Thyroid gland (tissue), 4 donors: ENCODE results near the gene SNRNP25. TPM values are rescaled to one million over a fixed set of nuclear protein-coding genes. Genes with fewer than 3 reads are reported as not detected.
A peak's percentile ranks its signal among the peaks of the same experiment; 100 is the strongest.

Source experiments
- DNase-seq, 2 donors: peaks; one replicate each; pipeline ENCODE4 v3.0.0-alpha.2; 2019
- H3K27ac ChIP-seq, 3 donors: fragments of 200-600 bp; sonication (generic); 1 replicate in 2 of 3; 2 replicates in 1 of 3; pipeline ENCODE4 v1.5.1; 2016 to 2019; ENCODE audit warnings: mild to moderate bottlenecking in 1 of 3, moderate library complexity in 1 of 3
- H3K27me3 ChIP-seq: fragments of 200-600 bp; sonication (generic); one replicate; pipeline ENCODE4 v1.5.1; 2019
- H3K36me3 ChIP-seq, 2 donors: fragments of 200-600 bp; sonication (generic); one replicate each; pipeline ENCODE4 v1.5.1; 2016 to 2019
- H3K4me1 ChIP-seq, 2 donors: fragments of 200-600 bp; sonication (generic); one replicate each; pipeline ENCODE4 v1.5.1; 2017 to 2019
- H3K4me3 ChIP-seq, 3 donors: fragments of 200-600 bp; sonication (generic); replicated peaks in 1 of 3; 1 replicate in 2 of 3; 2 replicates in 1 of 3; pipeline ENCODE4 v1.5.1; 2016; ENCODE audit warnings: mild to moderate bottlenecking in 1 of 3
- H3K9me3 ChIP-seq: fragments of 200-600 bp; sonication (generic); one replicate; pipeline ENCODE4 v1.5.1; 2017
- POLR2A ChIP-seq, 2 donors: fragments of 450-650 bp; IDR thresholded peaks; one replicate each; pipeline ENCODE4 v1.6.1; 2017; ENCODE audit warnings: antibody characterized with exemption in 2 of 2, mild to moderate bottlenecking in 2 of 2, moderate library complexity in 1 of 2
- WGBS, 2 donors: methylation state at CpG; one replicate each; pipeline ENCODE4 v1.1.5; 2017; 5-methylcytosine and 5-hydroxymethylcytosine counted together
- intact Hi-C: fragments of 100-400 bp; cut with DNase I; formaldehyde crosslinking; loops from one replicate; pipeline ENCODE4 v1.15.1; 2023
- total RNA-seq, 4 donors: library from RNA; depleted of rRNA; stranded (reverse); fragments of >200 nt; gene quantifications; one replicate each; pipeline ENCODE4 v1.2.3, GENCODE V29; 2016
- TF ChIP-seq, protein P1 (sequence below), 6 experiments: fragments of 200-600 bp in 3 of 6; fragments of 450-650 bp in 3 of 6; sonication (generic) in 3 of 6; IDR thresholded peaks; one replicate each; pipeline ENCODE4 v1.5.1; 2016 to 2019; ENCODE audit warnings: antibody characterized with exemption in 6 of 6, mild to moderate bottlenecking in 2 of 6, inconsistent platforms in 1 of 6, moderate library complexity in 1 of 6

Gene SNRNP25
- total RNA-seq, 4 donors from 2014 or later: 16.1 to 53.6 (median 34.8) TPM

DNA sequence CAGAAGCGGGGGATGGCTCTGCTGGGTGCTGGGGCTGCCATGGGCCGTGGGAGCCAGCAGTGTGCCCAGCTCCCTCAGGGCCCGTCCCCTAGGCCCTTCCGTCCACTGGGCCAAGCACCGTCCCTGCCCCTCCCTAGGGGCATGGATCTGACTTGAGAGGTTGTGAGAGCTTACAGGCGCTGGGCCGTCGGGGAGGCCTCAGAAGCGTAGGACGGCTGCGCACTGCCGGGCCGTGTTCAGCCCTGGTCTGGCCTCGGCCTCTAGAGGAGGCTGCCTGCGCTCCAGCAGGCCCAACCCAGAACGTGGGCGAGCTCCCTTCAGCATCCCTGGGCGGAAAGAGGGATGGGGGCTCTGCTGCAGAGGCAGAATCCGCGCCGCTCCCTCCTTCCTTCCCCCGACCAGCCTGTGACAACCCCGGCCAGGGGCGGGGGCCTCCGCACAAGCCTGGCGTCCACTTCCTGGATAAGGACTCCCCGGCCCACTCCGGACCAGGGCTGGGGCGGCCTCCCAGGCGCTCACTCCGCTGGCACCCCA is 23.7 kb downstream of the SNRNP25 start:
- 45 to 56% methylated on average over 13 to 19 of the region's 31 CpGs for WGBS, 2 donors
- H3K27ac ChIP-seq: peak overlapping the region; percentile 72 to 92 (median 88)
- TF ChIP-seq, protein P1, sequence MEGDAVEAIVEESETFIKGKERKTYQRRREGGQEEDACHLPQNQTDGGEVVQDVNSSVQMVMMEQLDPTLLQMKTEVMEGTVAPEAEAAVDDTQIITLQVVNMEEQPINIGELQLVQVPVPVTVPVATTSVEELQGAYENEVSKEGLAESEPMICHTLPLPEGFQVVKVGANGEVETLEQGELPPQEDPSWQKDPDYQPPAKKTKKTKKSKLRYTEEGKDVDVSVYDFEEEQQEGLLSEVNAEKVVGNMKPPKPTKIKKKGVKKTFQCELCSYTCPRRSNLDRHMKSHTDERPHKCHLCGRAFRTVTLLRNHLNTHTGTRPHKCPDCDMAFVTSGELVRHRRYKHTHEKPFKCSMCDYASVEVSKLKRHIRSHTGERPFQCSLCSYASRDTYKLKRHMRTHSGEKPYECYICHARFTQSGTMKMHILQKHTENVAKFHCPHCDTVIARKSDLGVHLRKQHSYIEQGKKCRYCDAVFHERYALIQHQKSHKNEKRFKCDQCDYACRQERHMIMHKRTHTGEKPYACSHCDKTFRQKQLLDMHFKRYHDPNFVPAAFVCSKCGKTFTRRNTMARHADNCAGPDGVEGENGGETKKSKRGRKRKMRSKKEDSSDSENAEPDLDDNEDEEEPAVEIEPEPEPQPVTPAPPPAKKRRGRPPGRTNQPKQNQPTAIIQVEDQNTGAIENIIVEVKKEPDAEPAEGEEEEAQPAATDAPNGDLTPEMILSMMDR (IDR thresholded peaks at IDR 0.05): no peak
- no peak for TF ChIP-seq POLR2A (IDR thresholded peaks at IDR 0.05)
- intact Hi-C loops: no loop called here
- H3K4me3 ChIP-seq: peak overlapping the region; percentile 48 to 79 (median 66)
- no peaks in the 10 kb centered on the region for H3K27me3 ChIP-seq
- peak in 1 of 2 donors; percentile 43 for DNase-seq
- H3K36me3 ChIP-seq: peaks cover 0 to 6% of the 10 kb centered on the region in 2 donors
- peaks cover 42 to 54% of the 10 kb centered on the region in 2 donors for H3K4me1 ChIP-seq
- no peaks in the 10 kb centered on the region for H3K9me3 ChIP-seq

DNA sequence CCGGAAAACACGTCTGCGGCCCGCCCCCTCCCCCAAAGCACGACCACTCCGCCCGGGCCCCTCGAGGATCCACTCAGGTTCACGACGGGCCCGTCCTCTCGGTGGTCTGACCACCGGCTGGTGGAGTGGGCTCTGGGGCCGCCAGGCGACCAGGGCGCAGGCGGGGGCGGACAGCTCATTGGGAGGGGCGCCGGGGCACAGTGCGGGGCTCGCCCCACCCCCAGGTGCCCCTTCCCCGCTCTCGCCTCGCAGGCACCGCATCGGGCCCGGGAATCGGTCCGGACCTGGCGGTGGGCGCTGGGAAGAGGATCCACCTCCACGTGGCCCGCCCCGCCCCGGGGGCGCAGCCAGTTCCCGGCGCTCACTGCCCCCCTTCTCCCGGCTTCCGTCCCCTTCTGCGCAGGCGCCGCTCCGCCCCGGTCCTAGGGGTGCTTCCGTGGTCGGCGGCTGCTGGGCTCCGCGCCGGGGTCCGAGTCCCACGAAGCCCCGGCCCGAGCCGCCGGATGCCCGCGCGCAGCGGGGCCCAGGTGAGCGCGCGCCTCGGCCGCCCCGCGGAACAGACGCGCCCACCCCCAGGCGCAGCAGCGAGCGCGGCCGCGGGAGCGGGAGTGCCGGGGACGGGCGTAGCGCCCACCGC is 24.3 kb downstream of the SNRNP25 start, which contains the start of gene MPG:
Gene MPG (plus strand): TSS at position 419 of the 637 bp plus-strand sequence. CDS start 85 bp downstream, at position 504.
- peak; percentile 83 to 85 for DNase-seq
- intact Hi-C loops: no loop called here

DNA sequence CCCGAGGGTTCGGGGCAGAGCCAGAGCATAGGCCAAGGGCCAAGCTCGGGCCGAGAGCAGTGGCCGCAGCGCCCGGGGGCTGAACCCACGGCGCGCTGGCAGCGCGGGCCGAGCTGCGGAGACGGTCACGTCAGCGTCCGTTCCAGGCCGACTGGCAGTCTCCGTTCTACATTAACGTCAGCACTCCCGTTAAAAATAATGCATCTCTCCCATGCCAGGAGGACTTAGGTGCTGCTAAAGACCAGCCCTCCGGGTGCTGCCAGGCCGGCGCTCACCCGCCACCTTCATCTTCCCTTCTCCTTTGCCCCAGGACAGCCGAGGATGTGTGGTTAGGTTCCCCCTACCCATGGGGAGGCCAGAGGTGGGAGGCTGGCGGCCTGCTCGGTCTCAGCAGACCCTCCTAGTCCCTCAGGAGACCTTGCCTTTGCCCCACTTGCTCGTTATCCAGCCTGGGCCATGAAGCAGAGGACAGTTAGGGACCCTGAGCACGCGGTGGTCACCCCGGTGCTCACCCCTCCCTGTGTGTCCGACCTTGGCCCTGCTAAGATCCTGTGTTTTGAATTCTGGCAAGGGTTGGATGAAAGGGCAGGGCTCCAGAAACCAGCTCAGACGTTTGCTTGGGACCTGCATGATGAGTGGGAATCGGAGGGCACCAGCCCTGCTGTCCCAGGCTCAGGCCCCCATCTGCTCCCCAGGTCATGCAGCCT is 25.0 kb downstream of the SNRNP25 start:
- intact Hi-C loops: no loop called here
- Histone ChIP-seq H3K27ac (peak overlapping the region; percentile 72 to 92 (median 88)), H3K27me3 (no peaks in the 10 kb centered on the region), H3K36me3 (peaks cover 0 to 6% of the 10 kb centered on the region in 2 donors), H3K4me3 (peak overlapping the region; percentile 48 to 79 (median 66)), H3K4me1 (peaks cover 44 to 55% of the 10 kb centered on the region in 2 donors), H3K9me3 (no peaks in the 10 kb centered on the region)
- 19 to 34% methylated on average over 11 to 14 of the region's 36 CpGs for WGBS, 2 donors
- TF ChIP-seq POLR2A (IDR thresholded peaks at IDR 0.05): no peak
- TF ChIP-seq, protein P1 (IDR thresholded peaks at IDR 0.05): no peak
- peak; percentile 40 to 41 for DNase-seq

More for the DNA sequence above, 24.3 kb downstream of the SNRNP25 start, which contains the start of gene MPG:
- H3K9me3 ChIP-seq: no peaks in the 10 kb centered on the region
- H3K4me3 ChIP-seq: peak within 1 kb of the TSS; percentile 48 to 79 (median 66)
- TF ChIP-seq, protein P1 (IDR thresholded peaks at IDR 0.05): no peak
- TF ChIP-seq POLR2A (IDR thresholded peaks at IDR 0.05): peak; percentile 32 to 88
- H3K36me3 ChIP-seq: peaks cover 0 to 6% of the 10 kb centered on the region in 2 donors
- peaks cover 43 to 55% of the 10 kb centered on the region in 2 donors for H3K4me1 ChIP-seq
- H3K27ac ChIP-seq: peak within 1 kb of the TSS; percentile 72 to 92 (median 88)
- H3K27me3 ChIP-seq: no peaks in the 10 kb centered on the region
- 1 to 3% methylated on average over 11 to 30 of the region's 83 CpGs for WGBS, 2 donors

DNA sequence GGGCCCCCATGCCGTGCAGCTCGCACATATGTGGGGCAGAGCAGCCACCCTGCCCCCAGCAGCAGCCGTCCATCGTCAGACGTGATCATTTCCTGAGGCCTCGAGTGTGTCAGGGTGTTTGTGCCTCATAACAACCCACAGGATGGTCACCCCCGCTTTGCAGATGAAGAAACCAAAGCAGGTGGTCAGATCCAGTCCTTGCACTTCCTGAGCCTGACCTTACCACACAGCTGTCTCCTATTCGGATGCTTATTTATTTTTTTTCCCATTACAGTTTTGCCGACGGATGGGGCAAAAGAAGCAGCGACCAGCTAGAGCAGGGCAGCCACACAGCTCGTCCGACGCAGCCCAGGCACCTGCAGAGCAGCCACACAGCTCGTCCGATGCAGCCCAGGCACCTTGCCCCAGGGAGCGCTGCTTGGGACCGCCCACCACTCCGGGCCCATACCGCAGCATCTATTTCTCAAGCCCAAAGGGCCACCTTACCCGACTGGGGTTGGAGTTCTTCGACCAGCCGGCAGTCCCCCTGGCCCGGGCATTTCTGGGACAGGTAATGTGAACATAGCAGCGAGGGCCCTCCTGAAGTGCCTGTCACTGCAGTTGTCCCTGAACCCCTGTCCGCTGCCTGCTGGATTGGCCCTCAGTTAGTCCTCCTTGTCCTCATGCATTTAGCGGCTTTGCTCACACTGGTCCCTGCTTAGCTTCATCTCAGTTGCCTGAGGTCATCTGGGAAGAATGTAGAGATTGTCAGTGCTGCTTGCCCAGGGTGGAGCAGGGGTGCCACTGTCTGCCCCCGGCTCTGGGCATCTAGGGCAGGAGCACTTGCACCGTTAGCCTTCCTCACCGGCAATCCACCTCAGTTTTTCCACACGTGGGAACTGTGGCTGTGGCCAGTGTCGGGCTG is 25.8 kb downstream of the SNRNP25 start:
- Histone ChIP-seq H3K4me3 (peak overlapping the region in 1 of 3 donors; percentile 66), H3K27ac (peak overlapping the region in 2 of 3 donors; percentile 88 to 92), H3K4me1 (peaks cover 52 to 58% of the 10 kb centered on the region in 2 donors), H3K27me3 (no peaks in the 10 kb centered on the region), H3K9me3 (no peaks in the 10 kb centered on the region), H3K36me3 (peaks cover 0 to 6% of the 10 kb centered on the region in 2 donors)
- no peak for DNase-seq
- 77 to 86% methylated on average over 27 to 28 of the region's 32 CpGs for WGBS, 2 donors
- no peak for TF ChIP-seq POLR2A (IDR thresholded peaks at IDR 0.05)
- TF ChIP-seq, protein P1 (IDR thresholded peaks at IDR 0.05): no peak
- intact Hi-C loops: no loop called here
